B cell (primary cell): ENCODE results near the gene IGFBP3. TPM values are rescaled to one million over a fixed set of nuclear protein-coding genes. Genes with fewer than 3 reads are reported as not detected.

Source experiments
- ATAC-seq: fragments of 200-7000 bp; cut with Tn5 transposase; one replicate; pipeline ENCODE4 v1.10.0; 2021; ENCODE audit warnings: low read depth, mild to moderate bottlenecking, moderate number of reproducible peaks, moderate library complexity
- CTCF ChIA-PET: fragments of 350-600 bp; sonication (Branson Sonifier 250); formaldehyde crosslinking; loops from one replicate; lab custom pipeline; 2021; ENCODE audit warnings: antibody characterized with exemption, inconsistent platforms; lab: Charles Lee
- POLR2A ChIA-PET: fragments of 350-600 bp; sonication (Branson Sonifier 250); formaldehyde crosslinking; loops from one replicate; lab custom pipeline; 2021; ENCODE audit warnings: antibody characterized with exemption; lab: Charles Lee
- DNase-seq: peaks from one replicate; pipeline ENCODE4 v3.0.0; 2013
- H2AFZ ChIP-seq: 2 replicates; pipeline ENCODE4 v1.6.1; 2012; ENCODE audit warnings: mild to moderate bottlenecking, low read depth, low read length; ENCODE audit not compliant: insufficient read depth, poor library complexity, severe bottlenecking
- H3K27ac ChIP-seq, 2 donors: 1 replicate in 1 of 2; 2 replicates in 1 of 2; pipeline ENCODE4 v1.5.1; 2012 to 2013; ENCODE audit warnings: low read length in 2 of 2, mild to moderate bottlenecking in 2 of 2, moderate library complexity in 1 of 2
- H3K27me3 ChIP-seq, 4 experiments: fragments of 200-600 bp in 1 of 4; sonication (generic) in 1 of 4; replicated peaks in 1 of 4; 1 replicate in 2 of 4; 2 replicates in 2 of 4; pipeline versions ENCODE4 v1.6.1 to v1.7.0; 2013 to 2016; ENCODE audit warnings: low read length in 3 of 4, mild to moderate bottlenecking in 2 of 4, mixed read lengths in 1 of 4, moderate library complexity in 1 of 4; ENCODE audit not compliant: insufficient read depth in 4 of 4, control insufficient read depth in 3 of 4; ENCODE audit errors: control extremely low read depth in 1 of 4
- H3K36me3 ChIP-seq, 2 experiments: replicated peaks in 1 of 2; 1 replicate in 1 of 2; 2 replicates in 1 of 2; pipeline versions ENCODE4 v1.6.1 to v1.7.1; 2013; ENCODE audit warnings: low read length in 1 of 2; ENCODE audit not compliant: insufficient read depth in 2 of 2, control insufficient read depth in 1 of 2; ENCODE audit errors: control extremely low read depth in 1 of 2, extremely low read depth in 1 of 2
- H3K4me1 ChIP-seq, 2 donors: fragments of 200-600 bp in 1 of 2; sonication (generic) in 1 of 2; 1 replicate in 1 of 2; 2 replicates in 1 of 2; pipeline versions ENCODE4 v1.5.1 to v1.6.1; 2013 to 2017; ENCODE audit warnings: low read length in 2 of 2; ENCODE audit not compliant: control insufficient read depth in 2 of 2, insufficient read depth in 2 of 2
- H3K4me2 ChIP-seq: replicated peaks from 2 replicates; pipeline ENCODE3; 2012; ENCODE audit warnings: mild to moderate bottlenecking, low read depth, low read length; ENCODE audit not compliant: poor library complexity, severe bottlenecking
- H3K4me3 ChIP-seq, 5 experiments: fragments of 200-600 bp in 1 of 5; sonication (generic) in 1 of 5; 1 replicate in 3 of 5; 2 replicates in 2 of 5; pipeline versions ENCODE4 v1.5.1 to v1.7.0; 2011 to 2016; ENCODE audit warnings: low read length in 4 of 5, mild to moderate bottlenecking in 4 of 5, low read depth in 2 of 5, control low read depth in 1 of 5, moderate library complexity in 1 of 5; ENCODE audit not compliant: insufficient read depth in 1 of 5; ENCODE audit errors: control extremely low read depth in 1 of 5, extremely low read depth in 1 of 5
- H3K79me2 ChIP-seq: fragments of 200-600 bp; sonication (generic); one replicate; pipeline ENCODE4 v1.6.0; 2016; ENCODE audit warnings: low read length; ENCODE audit not compliant: control insufficient read depth, insufficient read depth
- H3K9ac ChIP-seq: fragments of 200-600 bp; sonication (generic); 2 replicates; pipeline ENCODE4 v1.6.1; 2017; ENCODE audit warnings: mild to moderate bottlenecking, low read length, moderate library complexity
- H3K9me3 ChIP-seq, 3 donors: one replicate each; pipeline versions ENCODE4 v1.6.1 to v1.7.1; 2013; ENCODE audit warnings: low read length in 2 of 3; ENCODE audit not compliant: control insufficient read depth in 2 of 3, insufficient read depth in 1 of 3; ENCODE audit errors: control extremely low read depth in 1 of 3
- H4K20me1 ChIP-seq: 2 replicates; pipeline ENCODE4 v1.6.0; 2012; ENCODE audit warnings: mild to moderate bottlenecking, low read length; ENCODE audit not compliant: insufficient read depth, control insufficient read depth, poor library complexity, severe bottlenecking
- H3K27ac Mint-ChIP-seq: one replicate; pipeline ENCODE4 v1.8.0; 2021; ENCODE audit warnings: mixed read lengths
- H3K27me3 Mint-ChIP-seq: one replicate; pipeline ENCODE4 v1.8.0; 2021; ENCODE audit warnings: mixed read lengths
- H3K4me1 Mint-ChIP-seq: one replicate; pipeline ENCODE4 v1.8.0; 2021; ENCODE audit warnings: mixed read lengths
- H3K4me3 Mint-ChIP-seq: one replicate; pipeline ENCODE4 v1.8.0; 2021; ENCODE audit warnings: mixed read lengths
- H3K9me3 Mint-ChIP-seq: one replicate; pipeline ENCODE4 v1.8.0; 2022; ENCODE audit warnings: mixed read lengths; ENCODE audit not compliant: insufficient read depth
- EZH2 ChIP-seq: IDR thresholded peaks from 2 replicates; pipeline ENCODE4 v1.6.1; 2012; ENCODE audit warnings: borderline replicate concordance, low read depth, mild to moderate bottlenecking, moderate library complexity, low read length; ENCODE audit not compliant: insufficient read depth, poor library complexity, severe bottlenecking
- WGBS: methylation state at CpG from one replicate; pipeline ENCODE4 v1.1.5; 2013; ENCODE audit warnings: missing lambda C conversion rate; ENCODE audit not compliant: insufficient coverage; 5-methylcytosine and 5-hydroxymethylcytosine counted together
- intact Hi-C: fragments of 100-400 bp; cut with micrococcal nuclease; formaldehyde crosslinking; loops from one replicate; pipeline ENCODE4 v1.10.0; 2022
- polyA plus RNA-seq: library from polyadenylated mRNA; depleted of rRNA; stranded (reverse); fragments of >200 nt; gene quantifications from 2 replicates; pipeline ENCODE4 v1.2.3, GENCODE V29; 2012
- total RNA-seq, 2 donors: library from RNA; stranded (reverse); fragments of 120-200 nt in 1 of 2; gene quantifications; 1 replicate in 1 of 2; 2 replicates in 1 of 2; pipeline versions ENCODE4 v1.2.3 to v1.2.4, GENCODE V29; 2013 to 2022
- TF ChIP-seq, protein P1 (sequence below): fragments of 200-600 bp; IDR thresholded peaks from one replicate; pipeline ENCODE4 v1.8.0; 2022; ENCODE audit warnings: antibody characterized with exemption, mild to moderate bottlenecking

Gene IGFBP3
- total and polyA plus RNA-seq, 2 donors (not counting 1 experiment from before 2014, with no cell fraction given) = not detected

DNA sequence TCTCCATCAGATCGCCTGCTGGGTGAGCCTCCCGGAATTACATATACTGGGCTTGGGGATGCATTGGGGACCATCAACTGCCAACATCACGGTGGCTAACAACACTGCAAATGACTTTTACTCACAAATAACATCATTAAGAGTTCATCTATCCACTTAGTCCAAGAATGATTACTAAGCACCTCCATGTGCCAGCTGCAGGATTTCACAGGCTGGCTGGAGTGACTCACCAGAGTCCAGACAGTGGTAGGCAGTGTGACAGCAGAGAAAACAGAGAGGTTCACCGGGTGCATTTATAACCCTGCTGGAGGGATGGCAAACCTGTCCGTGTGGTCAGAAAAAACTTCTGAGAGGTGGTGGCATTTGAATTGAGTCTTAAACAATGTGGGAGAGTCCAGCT, 3.2 kb upstream of the IGFBP3 start:
- WGBS = 73% methylated on average over 2 of the region's 5 CpGs
- H3K4me2 ChIP-seq = no peak overlapping the region
- no peaks in the 10 kb centered on the region for H3K79me2 ChIP-seq
- TF ChIP-seq, protein P1, sequence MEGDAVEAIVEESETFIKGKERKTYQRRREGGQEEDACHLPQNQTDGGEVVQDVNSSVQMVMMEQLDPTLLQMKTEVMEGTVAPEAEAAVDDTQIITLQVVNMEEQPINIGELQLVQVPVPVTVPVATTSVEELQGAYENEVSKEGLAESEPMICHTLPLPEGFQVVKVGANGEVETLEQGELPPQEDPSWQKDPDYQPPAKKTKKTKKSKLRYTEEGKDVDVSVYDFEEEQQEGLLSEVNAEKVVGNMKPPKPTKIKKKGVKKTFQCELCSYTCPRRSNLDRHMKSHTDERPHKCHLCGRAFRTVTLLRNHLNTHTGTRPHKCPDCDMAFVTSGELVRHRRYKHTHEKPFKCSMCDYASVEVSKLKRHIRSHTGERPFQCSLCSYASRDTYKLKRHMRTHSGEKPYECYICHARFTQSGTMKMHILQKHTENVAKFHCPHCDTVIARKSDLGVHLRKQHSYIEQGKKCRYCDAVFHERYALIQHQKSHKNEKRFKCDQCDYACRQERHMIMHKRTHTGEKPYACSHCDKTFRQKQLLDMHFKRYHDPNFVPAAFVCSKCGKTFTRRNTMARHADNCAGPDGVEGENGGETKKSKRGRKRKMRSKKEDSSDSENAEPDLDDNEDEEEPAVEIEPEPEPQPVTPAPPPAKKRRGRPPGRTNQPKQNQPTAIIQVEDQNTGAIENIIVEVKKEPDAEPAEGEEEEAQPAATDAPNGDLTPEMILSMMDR = no peak
- TF ChIP-seq EZH2 = no peak
- H3K36me3 ChIP-seq = no peaks in the 10 kb centered on the region
- CTCF ChIA-PET = interaction anchor here (1.1 kb wide), 1 partner anchor 1256 kb away, joined by 3 read pairs; no protein-coding TSS in a partner anchor
- no peak for DNase-seq
- H3K27ac Mint-ChIP-seq = no peak overlapping the region
- no peaks in the 10 kb centered on the region for H3K9me3 Mint-ChIP-seq
- H3K27me3 ChIP-seq = peaks cover 0 to 42% (median 28%) of the 10 kb centered on the region in 4 experiments
- no peak overlapping the region for H3K4me3 Mint-ChIP-seq
- H3K27me3 Mint-ChIP-seq = peaks cover 55% of the 10 kb centered on the region
- no peaks in the 10 kb centered on the region for H4K20me1 ChIP-seq
- intact Hi-C loops = no loop called here
- H3K4me1 Mint-ChIP-seq = peaks cover 24% of the 10 kb centered on the region
- peaks cover 16 to 19% of the 10 kb centered on the region in 2 donors for H3K4me1 ChIP-seq
- POLR2A ChIA-PET = no interaction called here
- no peak overlapping the region for H3K27ac ChIP-seq
- no peak overlapping the region for H2AFZ ChIP-seq
- no peak overlapping the region for H3K4me3 ChIP-seq
- H3K9ac ChIP-seq = no peak overlapping the region
- H3K9me3 ChIP-seq = no peaks in the 10 kb centered on the region
- ATAC-seq = no peak

DNA sequence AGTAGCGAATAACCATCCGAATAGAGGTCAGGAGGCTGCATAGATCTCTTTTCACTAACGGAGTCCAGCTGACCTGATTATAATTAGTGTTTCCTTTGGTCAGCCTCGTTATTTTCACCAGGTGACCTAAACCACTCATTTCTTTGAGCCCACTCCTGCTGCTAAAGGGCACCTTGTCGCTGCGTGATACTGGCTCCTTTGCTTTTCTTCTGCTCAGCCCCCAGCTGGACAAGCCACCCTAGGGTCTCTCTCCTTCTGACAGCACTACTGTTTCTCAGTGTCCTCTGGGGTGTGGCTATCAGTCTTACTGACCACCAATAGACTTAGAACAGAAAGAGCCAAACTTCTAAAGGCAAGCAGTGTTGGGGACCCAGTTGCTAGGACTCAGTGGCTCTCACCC, 2.7 kb upstream of the IGFBP3 start:
- Histone ChIP-seq H3K4me1 (peaks cover 16 to 19% of the 10 kb centered on the region in 2 donors), H3K9me3 (no peaks in the 10 kb centered on the region), H3K4me3 (no peak overlapping the region), H3K36me3 (no peaks in the 10 kb centered on the region), H2AFZ (no peak overlapping the region), H3K9ac (no peak overlapping the region), H3K4me2 (no peak overlapping the region), H3K27ac (no peak overlapping the region), H3K27me3 (peaks cover 0 to 47% (median 31%) of the 10 kb centered on the region in 4 experiments), H4K20me1 (no peaks in the 10 kb centered on the region), H3K79me2 (no peaks in the 10 kb centered on the region)
- DNase-seq (no peak), ATAC-seq (no peak)
- no peak overlapping the region for H3K27ac Mint-ChIP-seq
- H3K27me3 Mint-ChIP-seq = peaks cover 54% of the 10 kb centered on the region
- H3K9me3 Mint-ChIP-seq = no peaks in the 10 kb centered on the region
- ChIA-PET POLR2A (no interaction called here), CTCF (interaction anchor here (1.1 to 1.4 kb wide), 2 partner anchors 1256 kb away, joined by 3 to 5 read pairs; no protein-coding TSS in a partner anchor)
- TF ChIP-seq EZH2 = no peak
- TF ChIP-seq, protein P1 = no peak
- H3K4me3 Mint-ChIP-seq = no peak overlapping the region
- WGBS = 59% methylated on average over 6 of the region's 6 CpGs
- intact Hi-C loops = no loop called here
- H3K4me1 Mint-ChIP-seq = peaks cover 24% of the 10 kb centered on the region
